Natural killer cell (primary cell): ENCODE results near the gene KIF9. TPM values are rescaled to one million over a fixed set of nuclear protein-coding genes. Genes with fewer than 3 reads are reported as not detected.
"Not testable (repeated sequence)": the region's sequence is repeated elsewhere in the genome, so short reads cannot be mapped to it uniquely, and the experiment has no call there.

ENCODE experiments used
- ATAC-seq, 3 donors: fragments of 150-1000 bp in 2 of 3; fragments of 200-7000 bp in 1 of 3; cut with Tn5 transposase; 1 replicate in 1 of 3; 2 replicates in 2 of 3; pipeline ENCODE4 v1.10.0; 2021; ENCODE audit warnings: mild to moderate bottlenecking in 2 of 3, moderate library complexity in 2 of 3
- DNase-seq, 2 donors: peaks; one replicate each; pipeline versions ENCODE4 v3.0.0 to v3.0.0-alpha.2; 2013 to 2021; ENCODE audit warnings: mixed read lengths in 1 of 2
- H3K27ac ChIP-seq: one replicate; pipeline ENCODE4 v1.5.1; 2013; ENCODE audit warnings: mild to moderate bottlenecking, low read length
- H3K27me3 ChIP-seq: one replicate; pipeline ENCODE4 v1.6.1; 2013; ENCODE audit warnings: low read length; ENCODE audit not compliant: control insufficient read depth, insufficient read depth
- H3K36me3 ChIP-seq: one replicate; pipeline ENCODE4 v1.6.1; 2013; ENCODE audit warnings: low read length; ENCODE audit not compliant: control insufficient read depth, insufficient read depth
- H3K4me1 ChIP-seq: one replicate; pipeline ENCODE4 v1.6.1; 2013; ENCODE audit warnings: low read length; ENCODE audit not compliant: control insufficient read depth, insufficient read depth
- H3K4me3 ChIP-seq: one replicate; pipeline ENCODE4 v1.5.1; 2013; ENCODE audit warnings: low read length
- H3K9me3 ChIP-seq: one replicate; pipeline ENCODE4 v1.6.1; 2013; ENCODE audit warnings: low read length; ENCODE audit not compliant: control insufficient read depth, insufficient read depth
- H3K27ac Mint-ChIP-seq, 2 donors: one replicate each; pipeline ENCODE4 v1.8.0; 2022; ENCODE audit warnings: mild to moderate bottlenecking in 2 of 2, mixed read lengths in 2 of 2, moderate library complexity in 1 of 2
- H3K27me3 Mint-ChIP-seq, 2 donors: one replicate each; pipeline ENCODE4 v1.8.0; 2022; ENCODE audit warnings: low read depth in 2 of 2, mixed read lengths in 2 of 2
- H3K36me3 Mint-ChIP-seq: one replicate; pipeline ENCODE4 v1.8.0; 2022; ENCODE audit warnings: mixed read lengths
- H3K4me1 Mint-ChIP-seq, 2 donors: one replicate each; pipeline ENCODE4 v1.8.0; 2022; ENCODE audit warnings: mixed read lengths in 2 of 2
- H3K4me3 Mint-ChIP-seq: one replicate; pipeline ENCODE4 v1.8.0; 2022; ENCODE audit warnings: mild to moderate bottlenecking, moderate library complexity, mixed read lengths
- H3K9me3 Mint-ChIP-seq, 2 donors: one replicate each; pipeline ENCODE4 v1.8.0; 2022; ENCODE audit warnings: mixed read lengths in 2 of 2
- WGBS: methylation state at CpG from one replicate; pipeline ENCODE4 v1.1.7; 2013; ENCODE audit warnings: missing lambda C conversion rate; ENCODE audit not compliant: insufficient coverage; 5-methylcytosine and 5-hydroxymethylcytosine counted together
- intact Hi-C: fragments of 100-400 bp; cut with micrococcal nuclease; formaldehyde crosslinking; loops from one replicate; pipeline ENCODE4 v1.14.2; 2022
- total RNA-seq, 4 donors: library from RNA; stranded (reverse); fragments of 120-200 nt in 1 of 4; gene quantifications; one replicate each; pipeline versions ENCODE4 v1.2.3 to v1.2.4, GENCODE V29; 2013 to 2022
- TF ChIP-seq, protein P1 (sequence below): fragments of 200-600 bp; IDR thresholded peaks from one replicate; pipeline ENCODE4 v1.8.0; 2022; ENCODE audit warnings: antibody characterized with exemption

The KIF9 gene
- total RNA-seq, 3 donors from 2014 or later (not counting 1 experiment from before 2014, with no cell fraction given) = 11.4 to 21.9 (median 21.4) TPM

GRCh38 chr3:47314056-47314764, 31.6 kb upstream of the KIF9 start:
- intact Hi-C loops = no loop called here
- peaks cover 9 to 22% of the 10 kb centered on the region in 2 donors for H3K4me1 Mint-ChIP-seq
- ATAC-seq (no peak), DNase-seq (no peak)
- 97% methylated on average over 8 of the region's 8 CpGs for WGBS
- H3K27me3 Mint-ChIP-seq = no peaks in the 10 kb centered on the region
- no peak overlapping the region for H3K27ac Mint-ChIP-seq
- H3K4me1 ChIP-seq = no peaks in the 10 kb centered on the region
- no peak overlapping the region for H3K4me3 ChIP-seq
- H3K27ac ChIP-seq = no peak overlapping the region
- no peak overlapping the region for H3K4me3 Mint-ChIP-seq
- TF ChIP-seq, protein P1, sequence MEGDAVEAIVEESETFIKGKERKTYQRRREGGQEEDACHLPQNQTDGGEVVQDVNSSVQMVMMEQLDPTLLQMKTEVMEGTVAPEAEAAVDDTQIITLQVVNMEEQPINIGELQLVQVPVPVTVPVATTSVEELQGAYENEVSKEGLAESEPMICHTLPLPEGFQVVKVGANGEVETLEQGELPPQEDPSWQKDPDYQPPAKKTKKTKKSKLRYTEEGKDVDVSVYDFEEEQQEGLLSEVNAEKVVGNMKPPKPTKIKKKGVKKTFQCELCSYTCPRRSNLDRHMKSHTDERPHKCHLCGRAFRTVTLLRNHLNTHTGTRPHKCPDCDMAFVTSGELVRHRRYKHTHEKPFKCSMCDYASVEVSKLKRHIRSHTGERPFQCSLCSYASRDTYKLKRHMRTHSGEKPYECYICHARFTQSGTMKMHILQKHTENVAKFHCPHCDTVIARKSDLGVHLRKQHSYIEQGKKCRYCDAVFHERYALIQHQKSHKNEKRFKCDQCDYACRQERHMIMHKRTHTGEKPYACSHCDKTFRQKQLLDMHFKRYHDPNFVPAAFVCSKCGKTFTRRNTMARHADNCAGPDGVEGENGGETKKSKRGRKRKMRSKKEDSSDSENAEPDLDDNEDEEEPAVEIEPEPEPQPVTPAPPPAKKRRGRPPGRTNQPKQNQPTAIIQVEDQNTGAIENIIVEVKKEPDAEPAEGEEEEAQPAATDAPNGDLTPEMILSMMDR = no peak
- no peaks in the 10 kb centered on the region for H3K9me3 ChIP-seq
- no peaks in the 10 kb centered on the region for H3K9me3 Mint-ChIP-seq
- H3K27me3 ChIP-seq = no peaks in the 10 kb centered on the region
- no peaks in the 10 kb centered on the region for H3K36me3 ChIP-seq
- no peaks in the 10 kb centered on the region for H3K36me3 Mint-ChIP-seq

DNA sequence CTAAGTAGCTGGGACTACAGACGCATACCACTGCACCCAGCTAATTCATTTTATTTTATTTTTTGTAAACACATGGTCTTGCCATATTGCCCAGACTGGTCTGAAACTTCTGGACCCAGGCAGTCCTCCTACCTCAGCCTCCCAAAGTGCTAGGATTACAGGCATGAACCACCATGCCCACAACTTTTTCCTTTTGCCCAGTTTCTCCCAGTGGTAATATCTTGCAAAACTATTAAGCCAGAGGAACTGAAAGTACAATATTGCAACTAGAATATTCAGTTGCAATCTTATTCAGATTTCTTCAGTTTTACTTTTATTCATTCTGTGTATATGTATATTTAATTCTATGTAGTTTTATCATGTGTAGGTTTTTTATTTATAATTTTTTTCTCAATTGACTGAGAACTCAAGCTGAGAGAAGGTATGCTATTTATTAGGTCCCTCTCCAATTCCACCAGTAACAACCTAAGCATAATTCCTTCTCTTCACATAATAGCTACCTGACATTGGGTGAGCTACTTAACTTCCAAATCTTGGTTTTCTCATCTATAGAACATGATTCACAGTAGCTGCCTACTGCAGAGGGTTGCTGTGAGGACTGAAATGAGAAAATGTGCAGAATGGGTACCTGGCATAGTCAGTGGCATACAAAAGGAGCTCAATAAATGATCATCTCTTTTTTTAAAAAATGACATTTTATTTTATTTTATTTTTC, 30.9 kb upstream of the KIF9 start:
- Mint-ChIP-seq H3K27ac (no peak overlapping the region), H3K4me3 (no peak overlapping the region), H3K9me3 (no peaks in the 10 kb centered on the region), H3K4me1 (peaks cover 9 to 20% of the 10 kb centered on the region in 2 donors), H3K36me3 (no peaks in the 10 kb centered on the region), H3K27me3 (no peaks in the 10 kb centered on the region)
- Histone ChIP-seq H3K27me3 (no peaks in the 10 kb centered on the region), H3K27ac (no peak overlapping the region), H3K4me3 (no peak overlapping the region), H3K36me3 (no peaks in the 10 kb centered on the region), H3K4me1 (no peaks in the 10 kb centered on the region), H3K9me3 (no peaks in the 10 kb centered on the region)
- intact Hi-C loops = no loop called here
- ATAC-seq (no peak), DNase-seq (no peak)
- WGBS = 94% methylated on average over 1 of the region's 1 CpG
- TF ChIP-seq, protein P1 = no peak

DNA sequence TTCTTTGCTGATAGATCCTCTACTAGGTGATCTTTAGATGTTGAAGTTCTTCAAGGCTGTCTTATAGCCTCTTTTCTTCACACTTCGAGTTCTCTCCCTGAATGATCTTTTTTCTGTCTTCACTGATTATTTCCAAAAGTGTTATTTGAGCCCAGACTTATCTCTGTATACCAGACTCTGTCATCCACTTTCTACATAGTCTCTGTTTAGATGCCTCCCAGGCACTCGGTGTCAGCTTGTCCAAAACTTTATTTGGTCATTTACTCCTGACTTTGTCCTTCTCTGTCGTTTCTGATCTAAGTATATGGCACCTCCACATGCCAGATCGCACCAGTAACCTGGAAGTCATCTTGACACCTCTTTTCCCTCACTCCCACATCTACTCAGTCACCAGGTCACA, 27.8 kb upstream of the KIF9 start:
- DNase-seq (no peak), ATAC-seq (no peak)
- intact Hi-C loops = no loop called here
- Histone ChIP-seq H3K36me3 (no peaks in the 10 kb centered on the region), H3K4me3 (no peak overlapping the region), H3K27me3 (no peaks in the 10 kb centered on the region), H3K9me3 (no peaks in the 10 kb centered on the region), H3K4me1 (no peaks in the 10 kb centered on the region), H3K27ac (no peak overlapping the region)
- WGBS = 89% methylated on average over 4 of the region's 4 CpGs
- no peaks in the 10 kb centered on the region for H3K36me3 Mint-ChIP-seq
- H3K4me3 Mint-ChIP-seq = no peak overlapping the region
- TF ChIP-seq, protein P1 = no peak
- H3K9me3 Mint-ChIP-seq = no peaks in the 10 kb centered on the region
- H3K4me1 Mint-ChIP-seq = peaks cover 12 to 17% of the 10 kb centered on the region in 2 donors
- H3K27ac Mint-ChIP-seq = no peak overlapping the region
- H3K27me3 Mint-ChIP-seq = no peaks in the 10 kb centered on the region

GRCh38 chr3:47309231-47309630, 26.6 kb upstream of the KIF9 start:
- H3K9me3 ChIP-seq, H3K27ac Mint-ChIP-seq, H3K27me3 ChIP-seq, H3K36me3 Mint-ChIP-seq, H3K9me3 Mint-ChIP-seq, H3K4me3 Mint-ChIP-seq, H3K4me1 ChIP-seq, H3K4me3 ChIP-seq, intact Hi-C loops, H3K36me3 ChIP-seq, H3K27me3 Mint-ChIP-seq, DNase-seq, H3K27ac ChIP-seq, ATAC-seq: not testable (repeated sequence)
- WGBS = 98% methylated on average over 26 of the region's 28 CpGs
- peaks cover 8 to 10% of the 10 kb centered on the region in 2 donors for H3K4me1 Mint-ChIP-seq
